RWPE2 (cell line): ENCODE measurements around the gene ABCC10.

Experiments
- ATAC-seq: fragments of 200-7000 bp; cut with Tn5 transposase; 3 replicates; pipeline ENCODE4 v1.9.1; 2021; ENCODE audit warnings: low read depth
- DNase-seq: peaks from one replicate; pipeline ENCODE4 v3.0.0-alpha.2; 2020; ENCODE audit warnings: low spot score
- H3K27ac ChIP-seq: fragments of 450-650 bp; 2 replicates; pipeline ENCODE4 v1.5.1; 2017; ENCODE audit warnings: mild to moderate bottlenecking; ENCODE audit not compliant: poor library complexity, severe bottlenecking
- H3K27me3 ChIP-seq: fragments of 250-450 bp; sonication (Bioruptor Pico); 2 replicates; pipeline ENCODE4 v1.5.1; 2021; ENCODE audit warnings: mild to moderate bottlenecking, moderate library complexity; ENCODE audit not compliant: insufficient read depth, poor library complexity, severe bottlenecking
- H3K36me3 ChIP-seq: fragments of 250-450 bp; sonication (Bioruptor Pico); 2 replicates; pipeline ENCODE4 v1.5.1; 2020; ENCODE audit warnings: low read depth, mild to moderate bottlenecking, moderate library complexity
- H3K4me1 ChIP-seq: fragments of 250-450 bp; sonication (Bioruptor Pico); 2 replicates; pipeline ENCODE4 v1.5.1; 2021; ENCODE audit warnings: mild to moderate bottlenecking, moderate library complexity; ENCODE audit not compliant: insufficient read depth, poor library complexity, severe bottlenecking
- H3K4me3 ChIP-seq: fragments of 250-450 bp; sonication (Bioruptor Pico); 2 replicates; pipeline ENCODE4 v1.5.1; 2021; ENCODE audit warnings: mild to moderate bottlenecking, moderate library complexity; ENCODE audit not compliant: severe bottlenecking
- H3K9me3 ChIP-seq: fragments of 250-450 bp; sonication (Bioruptor Pico); 2 replicates; pipeline ENCODE4 v1.5.1; 2021; ENCODE audit warnings: mild to moderate bottlenecking, moderate library complexity; ENCODE audit not compliant: severe bottlenecking
- CTCF ChIP-seq: fragments of 450-650 bp; IDR thresholded peaks from one replicate; pipeline ENCODE4 v1.5.1; 2017; ENCODE audit warnings: mild to moderate bottlenecking, moderate library complexity; ENCODE audit not compliant: poor library complexity, severe bottlenecking

ABCC10 gene

GRCh38 chr6:43451348-43451747 is 24.0 kb downstream of the ABCC10 start:
- DNase-seq, result no peak
- no peak overlapping the region for H3K4me3 ChIP-seq
- TF ChIP-seq CTCF, result no peak
- H3K36me3 ChIP-seq, result peaks cover 47% of the 10 kb centered on the region
- H3K9me3 ChIP-seq, result no peaks in the 10 kb centered on the region
- no peaks in the 10 kb centered on the region for H3K27me3 ChIP-seq
- ATAC-seq, result no peak
- no peaks in the 10 kb centered on the region for H3K4me1 ChIP-seq
- H3K27ac ChIP-seq, result no peak overlapping the region

- no peak for TF ChIP-seq CTCF
- peaks cover 47% of the 10 kb centered on the region for H3K36me3 ChIP-seq
- no peaks in the 10 kb centered on the region for H3K9me3 ChIP-seq
- no peaks in the 10 kb centered on the region for H3K27me3 ChIP-seq
- no peak for DNase-seq
- ATAC-seq, result no peak
- H3K27ac ChIP-seq, result no peak overlapping the region
- H3K4me3 ChIP-seq, result no peak overlapping the region
- no peaks in the 10 kb centered on the region for H3K4me1 ChIP-seq
Observed at GRCh38 chr6:43451939-43452338, 24.6 kb downstream of the ABCC10 start.

GRCh38 chr6:43452896-43453295 is 25.6 kb downstream of the ABCC10 start:
- H3K4me1 ChIP-seq, result no peaks in the 10 kb centered on the region
- peaks cover 44% of the 10 kb centered on the region for H3K36me3 ChIP-seq
- no peaks in the 10 kb centered on the region for H3K9me3 ChIP-seq
- no peak for TF ChIP-seq CTCF
- no peaks in the 10 kb centered on the region for H3K27me3 ChIP-seq
- H3K27ac ChIP-seq, result no peak overlapping the region
- H3K4me3 ChIP-seq, result no peak overlapping the region
- DNase-seq (no peak), ATAC-seq (no peak)

GRCh38 chr6:43453831-43454230 is 26.5 kb downstream of the ABCC10 start:
- ATAC-seq, result no peak
- no peak for DNase-seq
- no peak for TF ChIP-seq CTCF
- Histone ChIP-seq H3K4me1 (no peaks in the 10 kb centered on the region), H3K36me3 (peaks cover 40% of the 10 kb centered on the region), H3K4me3 (no peak overlapping the region), H3K27me3 (no peaks in the 10 kb centered on the region), H3K27ac (peak overlapping the region; percentile 79), H3K9me3 (no peaks in the 10 kb centered on the region)

GRCh38 chr6:43454290-43454695 is 27.0 kb downstream of the ABCC10 start:
- no peaks in the 10 kb centered on the region for H3K9me3 ChIP-seq
- TF ChIP-seq CTCF, result peak; percentile 93
- peak overlapping the region; percentile 79 for H3K27ac ChIP-seq
- H3K36me3 ChIP-seq, result peaks cover 40% of the 10 kb centered on the region
- ATAC-seq (peak; percentile 1; the same call in 1 of the 3 replicates), DNase-seq (no peak)
- no peaks in the 10 kb centered on the region for H3K4me1 ChIP-seq
- peak overlapping the region; percentile 57 for H3K4me3 ChIP-seq
- no peaks in the 10 kb centered on the region for H3K27me3 ChIP-seq
